Measurements from ENCODE around the gene THRAP3. TPM values are rescaled to one million over a fixed set of nuclear protein-coding genes. Genes with fewer than 3 reads are reported as not detected.

THRAP3 gene
- total and polyA plus RNA-seq, 7 experiments from 2014 or later, result 62.1 to 138 (median 112) TPM

GRCh38 chr1:36198641-36199040, 25.6 kb upstream of the THRAP3 start:
- Histone ChIP-seq H3K9me3 (ENCODE audit: control insufficient read depth in 2 of 3, low read length in 3 of 3) (no peaks in the 10 kb centered on the region), H3K36me3 (ENCODE audit: control insufficient read depth in 2 of 3, insufficient read depth in 3 of 3, low read length in 3 of 3) (no peaks in the 10 kb centered on the region), H3K27ac (ENCODE audit: low read depth, low read length) (no peak overlapping the region), H3K27me3 (ENCODE audit: control insufficient read depth in 2 of 2, insufficient read depth in 2 of 2, low read length in 2 of 2) (no peaks in the 10 kb centered on the region), H3K4me1 (ENCODE audit: control insufficient read depth in 2 of 2, insufficient read depth in 2 of 2, low read length in 2 of 2) (no peaks in the 10 kb centered on the region), H3K4me3 (ENCODE audit: low read length) (no peak overlapping the region)
- POLR2A ChIA-PET, result no interaction called here
- peaks cover 0 to 3% (median 0%) of the 10 kb centered on the region in 5 donors for H3K36me3 Mint-ChIP-seq
- DNase-seq (no peak), ATAC-seq (no peak)
- H3K9me3 Mint-ChIP-seq, result no peaks in the 10 kb centered on the region
- H3K27me3 Mint-ChIP-seq, result peaks cover 0 to 4% (median 0%) of the 10 kb centered on the region in 5 donors
- no peak overlapping the region for H3K27ac Mint-ChIP-seq
- intact Hi-C loops (cut with micrococcal nuclease), result no loop called here
- H3K4me3 Mint-ChIP-seq, result no peak overlapping the region
- H3K4me1 Mint-ChIP-seq, result no peaks in the 10 kb centered on the region
- CTCF ChIA-PET, result no interaction called here

- Histone ChIP-seq H3K9me3 (ENCODE audit: control insufficient read depth in 2 of 3, low read length in 3 of 3) (no peaks in the 10 kb centered on the region), H3K27ac (ENCODE audit: low read depth, low read length) (no peak overlapping the region), H3K27me3 (ENCODE audit: control insufficient read depth in 2 of 2, insufficient read depth in 2 of 2, low read length in 2 of 2) (no peaks in the 10 kb centered on the region), H3K4me3 (ENCODE audit: low read length) (no peak overlapping the region), H3K4me1 (ENCODE audit: control insufficient read depth in 2 of 2, insufficient read depth in 2 of 2, low read length in 2 of 2) (no peaks in the 10 kb centered on the region), H3K36me3 (ENCODE audit: control insufficient read depth in 2 of 3, insufficient read depth in 3 of 3, low read length in 3 of 3) (no peaks in the 10 kb centered on the region)
- ATAC-seq (no peak), DNase-seq (no peak)
- Mint-ChIP-seq H3K9me3 (no peaks in the 10 kb centered on the region), H3K4me1 (peaks cover 0 to 2% (median 0%) of the 10 kb centered on the region in 7 donors), H3K27me3 (peaks cover 0 to 4% (median 0%) of the 10 kb centered on the region in 5 donors), H3K27ac (peak overlapping the region in 2 of 9 donors; percentile 26 to 51), H3K36me3 (peaks cover 0 to 3% (median 0%) of the 10 kb centered on the region in 5 donors), H3K4me3 (no peak overlapping the region)
- ChIA-PET POLR2A (no interaction called here), CTCF (no interaction called here)
- intact Hi-C loops (cut with micrococcal nuclease), result no loop called here
Measured at GRCh38 chr1:36199934-36200741, 24.1 kb upstream of the THRAP3 start.

GRCh38 chr1:36203027-36203553, 21.2 kb upstream of the THRAP3 start:
- Mint-ChIP-seq H3K4me3 (no peak overlapping the region), H3K4me1 (peaks cover 0 to 5% (median 0%) of the 10 kb centered on the region in 7 donors), H3K27me3 (peaks cover 0 to 4% (median 0%) of the 10 kb centered on the region in 5 donors), H3K9me3 (no peaks in the 10 kb centered on the region), H3K36me3 (peaks cover 0 to 3% (median 0%) of the 10 kb centered on the region in 5 donors), H3K27ac (no peak overlapping the region)
- Histone ChIP-seq H3K9me3 (ENCODE audit: control insufficient read depth in 2 of 3, low read length in 3 of 3) (no peaks in the 10 kb centered on the region), H3K27ac (ENCODE audit: low read depth, low read length) (no peak overlapping the region), H3K4me1 (ENCODE audit: control insufficient read depth in 2 of 2, insufficient read depth in 2 of 2, low read length in 2 of 2) (no peaks in the 10 kb centered on the region), H3K36me3 (ENCODE audit: control insufficient read depth in 2 of 3, insufficient read depth in 3 of 3, low read length in 3 of 3) (no peaks in the 10 kb centered on the region), H3K4me3 (ENCODE audit: low read length) (no peak overlapping the region), H3K27me3 (ENCODE audit: control insufficient read depth in 2 of 2, insufficient read depth in 2 of 2, low read length in 2 of 2) (no peaks in the 10 kb centered on the region)
- ATAC-seq (peak; percentile 38), DNase-seq (no peak)
- ChIA-PET POLR2A (interaction anchor here (0.6 kb wide), 1 partner anchor 54 kb away, joined by 3 read pairs; no protein-coding TSS in a partner anchor), CTCF (no interaction called here)
- intact Hi-C loops (cut with micrococcal nuclease), result no loop called here

GRCh38 chr1:36203554-36204346, 20.5 kb upstream of the THRAP3 start:
- CTCF ChIA-PET, result no interaction called here
- intact Hi-C loops (cut with micrococcal nuclease), result no loop called here
- no peak overlapping the region for H3K27ac Mint-ChIP-seq

GRCh38 chr1:36204347-36204909, 19.8 kb upstream of the THRAP3 start:
- H3K27ac Mint-ChIP-seq, result no peak overlapping the region
- H3K9me3 Mint-ChIP-seq, result no peaks in the 10 kb centered on the region
- H3K9me3 ChIP-seq (ENCODE audit: control insufficient read depth in 2 of 3, low read length in 3 of 3), result no peaks in the 10 kb centered on the region
- CTCF ChIA-PET, result no interaction called here
- no peak overlapping the region for H3K4me3 Mint-ChIP-seq
- ATAC-seq (no peak), DNase-seq (no peak)
- H3K4me3 ChIP-seq (ENCODE audit: low read length), result no peak overlapping the region
- H3K27ac ChIP-seq (ENCODE audit: low read depth, low read length), result no peak overlapping the region
- H3K4me1 Mint-ChIP-seq, result peaks cover 0 to 6% (median 0%) of the 10 kb centered on the region in 7 donors
- peaks cover 0 to 4% (median 0%) of the 10 kb centered on the region in 5 donors for H3K27me3 Mint-ChIP-seq
- H3K27me3 ChIP-seq (ENCODE audit: control insufficient read depth in 2 of 2, insufficient read depth in 2 of 2, low read length in 2 of 2), result no peaks in the 10 kb centered on the region
- POLR2A ChIA-PET, result no interaction called here
- no peaks in the 10 kb centered on the region for H3K36me3 ChIP-seq (ENCODE audit: control insufficient read depth in 2 of 3, insufficient read depth in 3 of 3, low read length in 3 of 3)
- intact Hi-C loops (cut with micrococcal nuclease), result no loop called here
- peaks cover 0 to 3% (median 0%) of the 10 kb centered on the region in 5 donors for H3K36me3 Mint-ChIP-seq
- no peaks in the 10 kb centered on the region for H3K4me1 ChIP-seq (ENCODE audit: control insufficient read depth in 2 of 2, insufficient read depth in 2 of 2, low read length in 2 of 2)

More at GRCh38 chr1:36203554-36204346, 20.5 kb upstream of the THRAP3 start:
- peaks cover 0 to 5% (median 0%) of the 10 kb centered on the region in 7 donors for H3K4me1 Mint-ChIP-seq
- H3K36me3 Mint-ChIP-seq, result peaks cover 0 to 3% (median 0%) of the 10 kb centered on the region in 5 donors
- no peak for DNase-seq
- H3K9me3 Mint-ChIP-seq, result no peaks in the 10 kb centered on the region
- no peak overlapping the region for H3K4me3 ChIP-seq (ENCODE audit: low read length)
- H3K27ac ChIP-seq (ENCODE audit: low read depth, low read length), result no peak overlapping the region
- H3K9me3 ChIP-seq (ENCODE audit: control insufficient read depth in 2 of 3, low read length in 3 of 3), result no peaks in the 10 kb centered on the region
- POLR2A ChIA-PET, result interaction anchor here (0.6 kb wide), 1 partner anchor 55 kb away, joined by 3 read pairs; no protein-coding TSS in a partner anchor
- no peaks in the 10 kb centered on the region for H3K27me3 ChIP-seq (ENCODE audit: control insufficient read depth in 2 of 2, insufficient read depth in 2 of 2, low read length in 2 of 2)
- H3K4me1 ChIP-seq (ENCODE audit: control insufficient read depth in 2 of 2, insufficient read depth in 2 of 2, low read length in 2 of 2), result no peaks in the 10 kb centered on the region
- peaks cover 0 to 4% (median 0%) of the 10 kb centered on the region in 5 donors for H3K27me3 Mint-ChIP-seq
- H3K4me3 Mint-ChIP-seq, result no peak overlapping the region
- peak; percentile 90 for ATAC-seq
- no peaks in the 10 kb centered on the region for H3K36me3 ChIP-seq (ENCODE audit: control insufficient read depth in 2 of 3, insufficient read depth in 3 of 3, low read length in 3 of 3)

GRCh38 chr1:36206323-36206858, 17.9 kb upstream of the THRAP3 start:
- no peaks in the 10 kb centered on the region for H3K36me3 Mint-ChIP-seq

More at GRCh38 chr1:36206323-36206858, 17.9 kb upstream of the THRAP3 start:
- no peak overlapping the region for H3K27ac Mint-ChIP-seq
- DNase-seq, result no peak
- Histone ChIP-seq H3K9me3 (ENCODE audit: control insufficient read depth in 2 of 3, low read length in 3 of 3) (no peaks in the 10 kb centered on the region), H3K27me3 (ENCODE audit: control insufficient read depth in 2 of 2, insufficient read depth in 2 of 2, low read length in 2 of 2) (no peaks in the 10 kb centered on the region), H3K4me1 (ENCODE audit: control insufficient read depth in 2 of 2, insufficient read depth in 2 of 2, low read length in 2 of 2) (no peaks in the 10 kb centered on the region), H3K27ac (ENCODE audit: low read depth, low read length) (no peak overlapping the region), H3K4me3 (ENCODE audit: low read length) (no peak overlapping the region), H3K36me3 (ENCODE audit: control insufficient read depth in 2 of 3, insufficient read depth in 3 of 3, low read length in 3 of 3) (no peaks in the 10 kb centered on the region)
- intact Hi-C loops (cut with micrococcal nuclease), result no loop called here
- CTCF ChIA-PET, result no interaction called here
- H3K4me3 Mint-ChIP-seq, result no peak overlapping the region
- POLR2A ChIA-PET, result no interaction called here
- ATAC-seq, result no peak
- no peaks in the 10 kb centered on the region for H3K27me3 Mint-ChIP-seq
- no peaks in the 10 kb centered on the region for H3K9me3 Mint-ChIP-seq
- peaks cover 0 to 11% (median 0%) of the 10 kb centered on the region in 7 donors for H3K4me1 Mint-ChIP-seq

Data from naive thymus-derived CD4-positive, alpha-beta T cell (primary cell).